DMS79 (cell line): ENCODE measurements around the gene PTGES3L.
"Not testable (repeated sequence)": the region's sequence is repeated elsewhere in the genome, so short reads cannot be mapped to it uniquely, and the experiment has no call there.

Experiments used
- DNase-seq: peaks from one replicate; lab custom pipeline; 2025; lab: John Stamatoyannopoulos, UW

The PTGES3L gene

DNA sequence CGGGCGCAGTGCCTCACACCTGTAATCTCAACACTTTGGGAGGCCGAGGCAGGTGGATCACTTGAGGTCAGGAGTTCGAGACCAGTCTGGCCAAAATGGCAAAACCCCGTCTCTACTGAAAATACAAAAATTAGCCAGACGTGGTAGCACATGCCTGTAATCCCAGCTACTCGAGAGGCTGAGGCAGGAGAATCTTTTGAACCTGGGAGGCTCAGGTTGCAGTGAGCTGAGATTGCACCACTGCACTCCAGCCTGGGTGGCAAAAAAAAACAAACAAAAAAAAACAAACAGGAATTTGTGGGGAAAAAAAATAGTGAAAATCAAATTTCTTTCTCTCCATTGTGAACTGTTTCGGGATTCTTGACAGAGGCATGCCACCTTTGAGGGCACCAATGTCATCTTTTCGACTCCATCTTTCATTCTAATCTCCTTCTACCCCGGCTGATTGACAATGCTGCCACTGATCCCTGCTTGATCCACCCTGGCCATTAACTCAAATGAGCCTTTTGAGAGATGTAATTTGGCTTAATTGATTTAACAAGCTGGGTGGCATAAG, 60.3 kb downstream of the PTGES3L start:
- DNase-seq: not testable (repeated sequence)

DNA sequence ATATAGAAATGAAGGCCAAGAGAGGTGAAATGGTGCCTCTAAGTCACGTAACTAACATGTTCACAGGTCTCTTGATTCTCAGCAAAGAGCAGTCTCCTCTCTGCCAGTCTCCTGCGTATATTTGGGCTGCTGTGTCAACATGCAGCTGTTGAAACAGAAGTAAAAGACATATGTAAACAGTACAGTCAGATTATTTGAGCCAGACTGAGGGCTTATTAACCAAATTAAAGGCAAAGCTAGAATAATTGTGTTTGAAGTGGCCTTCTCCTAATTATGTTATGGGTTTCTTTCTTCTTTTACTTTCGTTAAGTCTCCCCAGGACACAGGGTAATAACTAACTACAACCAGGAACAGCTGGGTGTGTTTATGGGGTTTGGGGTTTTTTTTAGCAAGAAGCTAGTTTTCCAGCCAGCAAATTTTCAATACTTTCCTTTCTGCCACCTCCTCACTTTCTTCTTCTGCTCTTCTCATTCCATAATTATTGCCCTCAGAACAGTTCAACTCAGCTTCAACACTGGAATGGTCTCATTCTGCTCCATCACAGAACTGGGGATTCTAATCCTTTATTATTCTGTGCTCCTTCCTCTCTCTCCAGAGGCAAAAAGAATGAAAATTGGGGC, 60.9 kb downstream of the PTGES3L start:
- DNase-seq: no peak
